Testis (tissue), 2 donors: ENCODE results near the gene MAPK12.

Experiments
- CTCF ChIP-seq, 3 experiments: fragments of 450-650 bp in 2 of 3; fragments of 200-600 bp in 1 of 3; sonication (generic) in 1 of 3; IDR thresholded peaks; one replicate each; pipeline ENCODE4 v1.5.1; 2016 to 2019; ENCODE audit warnings: antibody characterized with exemption in 3 of 3, mild to moderate bottlenecking in 2 of 3, moderate library complexity in 1 of 3
- POLR2A ChIP-seq: fragments of 450-650 bp; IDR thresholded peaks from one replicate; pipeline ENCODE4 v1.6.1; 2017; ENCODE audit warnings: antibody characterized with exemption, mild to moderate bottlenecking, moderate library complexity

GRCh38 chr22:50224071-50224470 lies 37.4 kb downstream of the MAPK12 start:
- TF ChIP-seq CTCF (IDR thresholded peaks at IDR 0.05): no peak
- TF ChIP-seq POLR2A: no peak
